ENCODE measurements around the gene SFMBT2. TPM values are rescaled to one million over a fixed set of nuclear protein-coding genes. Genes with fewer than 3 reads are reported as not detected.

SFMBT2 gene
- polyA plus RNA-seq (2013): 1.3 and 1.6 TPM in 2 replicates

- H3K36me3 ChIP-seq (ENCODE audit: control insufficient read depth in 1 of 2, insufficient read depth in 2 of 2, low read length in 2 of 2): no peaks in the 10 kb centered on the region
- peaks cover 11% of the 10 kb centered on the region for H3K27me3 ChIP-seq (ENCODE audit: insufficient read depth, low read length)
- H2AFZ ChIP-seq (ENCODE audit: insufficient read depth, low read length, poor library complexity): peak within 1 kb of the TSS; percentile 79
- DNase-seq: peak in 1 of 2 donors; percentile 67
- H4K12ac ChIP-seq (ENCODE audit: low read depth, low read length): peak within 1 kb of the TSS; percentile 91
- no CpG with 5 or more reads among the region's 66 CpGs for WGBS (ENCODE audit: extremely low coverage, insufficient coverage, insufficient read length)
- peak within 1 kb of the TSS; percentile 56 for H2BK12ac ChIP-seq (ENCODE audit: low read length)
- peak within 1 kb of the TSS; percentile 83 for H4K8ac ChIP-seq (ENCODE audit: low read depth, low read length)
- peaks cover 8% of the 10 kb centered on the region for H3K79me2 ChIP-seq (ENCODE audit: control insufficient read depth, insufficient read depth, low read length, poor library complexity)
- H3K18ac ChIP-seq (ENCODE audit: low read length): peak within 1 kb of the TSS; percentile 80
- no peak within 1 kb of the TSS for H2AK5ac ChIP-seq (ENCODE audit: low read length)
- peak within 1 kb of the TSS; percentile 43 for H2BK5ac ChIP-seq (ENCODE audit: low read depth, low read length, poor library complexity)
- peak within 1 kb of the TSS; percentile 49 for H3K4ac ChIP-seq (ENCODE audit: low read depth, low read length)
- peak within 1 kb of the TSS; percentile 78 for H2BK120ac ChIP-seq (ENCODE audit: insufficient read depth, low read length, poor library complexity)
- H3K27ac ChIP-seq (ENCODE audit: low read depth, low read length): no peak within 1 kb of the TSS
- peak within 1 kb of the TSS; percentile 71 for H4K91ac ChIP-seq (ENCODE audit: low read depth, low read length)
- H3K4me2 ChIP-seq (ENCODE audit: low read length): peak within 1 kb of the TSS; percentile 87
- peak within 1 kb of the TSS; percentile 65 for H3K9ac ChIP-seq (ENCODE audit: low read length)
- peaks cover 28 to 35% of the 10 kb centered on the region in 2 experiments for H3K4me1 ChIP-seq (ENCODE audit: control insufficient read depth in 1 of 2, insufficient read depth in 2 of 2, low read length in 2 of 2)
- H3K9me3 ChIP-seq (ENCODE audit: insufficient read depth, low read depth, low read length): peaks cover 2% of the 10 kb centered on the region
- peaks cover 12% of the 10 kb centered on the region for H3K79me1 ChIP-seq (ENCODE audit: low read length)
- H3K23ac ChIP-seq (ENCODE audit: low read length): no peak within 1 kb of the TSS
- peak within 1 kb of the TSS; percentile 34 for H3K14ac ChIP-seq (ENCODE audit: low read length)
- H3K4me3 ChIP-seq (ENCODE audit: low read depth, low read length): peak within 1 kb of the TSS; percentile 86
These were observed at the start of gene SFMBT2 for GRCh38 chr10:7410862-7411670. TSS of gene SFMBT2 (minus strand) at chr10:7411034. CDS start at chr10:7381898, 29,136 bp downstream.

GRCh38 chr10:7460006-7460405 lies 49.2 kb upstream of the SFMBT2 start:
- Histone ChIP-seq H2BK5ac (ENCODE audit: low read depth, low read length, poor library complexity) (no peak overlapping the region), H3K27me3 (ENCODE audit: insufficient read depth, low read length) (no peaks in the 10 kb centered on the region), H3K9me3 (ENCODE audit: insufficient read depth, low read depth, low read length) (no peaks in the 10 kb centered on the region), H4K8ac (ENCODE audit: low read depth, low read length) (no peak overlapping the region), H4K91ac (ENCODE audit: low read depth, low read length) (no peak overlapping the region), H3K14ac (ENCODE audit: low read length) (no peak overlapping the region), H3K4me2 (ENCODE audit: low read length) (no peak overlapping the region), H3K4me3 (ENCODE audit: low read depth, low read length) (no peak overlapping the region), H4K12ac (ENCODE audit: low read depth, low read length) (no peak overlapping the region), H2AFZ (ENCODE audit: insufficient read depth, low read length, poor library complexity) (no peak overlapping the region), H3K23ac (ENCODE audit: low read length) (no peak overlapping the region), H2AK5ac (ENCODE audit: low read length) (no peak overlapping the region), H3K4ac (ENCODE audit: low read depth, low read length) (no peak overlapping the region), H3K18ac (ENCODE audit: low read length) (no peak overlapping the region), H3K9ac (ENCODE audit: low read length) (no peak overlapping the region), H3K79me1 (ENCODE audit: low read length) (no peaks in the 10 kb centered on the region), H3K36me3 (ENCODE audit: control insufficient read depth in 1 of 2, insufficient read depth in 2 of 2, low read length in 2 of 2) (no peaks in the 10 kb centered on the region), H3K27ac (ENCODE audit: low read depth, low read length) (no peak overlapping the region), H2BK120ac (ENCODE audit: insufficient read depth, low read length, poor library complexity) (no peak overlapping the region), H3K79me2 (ENCODE audit: control insufficient read depth, insufficient read depth, low read length, poor library complexity) (no peaks in the 10 kb centered on the region), H2BK12ac (ENCODE audit: low read length) (no peak overlapping the region), H3K4me1 (ENCODE audit: control insufficient read depth in 1 of 2, insufficient read depth in 2 of 2, low read length in 2 of 2) (peaks cover 0 to 3% of the 10 kb centered on the region in 2 experiments)
- DNase-seq: no peak
- no CpG with 5 or more reads among the region's 6 CpGs for WGBS (ENCODE audit: extremely low coverage, insufficient coverage, insufficient read length)

- Histone ChIP-seq H4K12ac (ENCODE audit: low read depth, low read length) (no peak overlapping the region), H3K4me3 (ENCODE audit: low read depth, low read length) (no peak overlapping the region), H3K79me2 (ENCODE audit: control insufficient read depth, insufficient read depth, low read length, poor library complexity) (no peaks in the 10 kb centered on the region), H3K9me3 (ENCODE audit: insufficient read depth, low read depth, low read length) (no peaks in the 10 kb centered on the region), H3K27me3 (ENCODE audit: insufficient read depth, low read length) (no peaks in the 10 kb centered on the region), H3K23ac (ENCODE audit: low read length) (no peak overlapping the region), H3K4me2 (ENCODE audit: low read length) (no peak overlapping the region), H2BK5ac (ENCODE audit: low read depth, low read length, poor library complexity) (no peak overlapping the region), H3K79me1 (ENCODE audit: low read length) (no peaks in the 10 kb centered on the region), H3K4me1 (ENCODE audit: control insufficient read depth in 1 of 2, insufficient read depth in 2 of 2, low read length in 2 of 2) (peaks cover 0 to 3% of the 10 kb centered on the region in 2 experiments), H2AFZ (ENCODE audit: insufficient read depth, low read length, poor library complexity) (no peak overlapping the region), H2AK5ac (ENCODE audit: low read length) (no peak overlapping the region), H3K9ac (ENCODE audit: low read length) (no peak overlapping the region), H3K36me3 (ENCODE audit: control insufficient read depth in 1 of 2, insufficient read depth in 2 of 2, low read length in 2 of 2) (no peaks in the 10 kb centered on the region), H2BK120ac (ENCODE audit: insufficient read depth, low read length, poor library complexity) (no peak overlapping the region), H2BK12ac (ENCODE audit: low read length) (no peak overlapping the region), H3K27ac (ENCODE audit: low read depth, low read length) (no peak overlapping the region), H3K18ac (ENCODE audit: low read length) (no peak overlapping the region), H4K91ac (ENCODE audit: low read depth, low read length) (no peak overlapping the region), H3K4ac (ENCODE audit: low read depth, low read length) (no peak overlapping the region), H3K14ac (ENCODE audit: low read length) (no peak overlapping the region), H4K8ac (ENCODE audit: low read depth, low read length) (no peak overlapping the region)
- peak in 1 of 2 donors; percentile 9 for DNase-seq
- WGBS (ENCODE audit: extremely low coverage, insufficient coverage, insufficient read length): no CpG with 5 or more reads among the region's 2 CpGs
These were observed 47.7 kb upstream of the SFMBT2 start for GRCh38 chr10:7458556-7458955.

- Histone ChIP-seq H3K27ac (ENCODE audit: low read depth, low read length) (no peak overlapping the region), H3K79me2 (ENCODE audit: control insufficient read depth, insufficient read depth, low read length, poor library complexity) (no peaks in the 10 kb centered on the region), H2AK5ac (ENCODE audit: low read length) (no peak overlapping the region), H3K4me3 (ENCODE audit: low read depth, low read length) (no peak overlapping the region), H3K4me2 (ENCODE audit: low read length) (no peak overlapping the region), H3K79me1 (ENCODE audit: low read length) (no peaks in the 10 kb centered on the region), H3K18ac (ENCODE audit: low read length) (no peak overlapping the region), H3K4ac (ENCODE audit: low read depth, low read length) (no peak overlapping the region), H3K23ac (ENCODE audit: low read length) (no peak overlapping the region), H3K9ac (ENCODE audit: low read length) (no peak overlapping the region), H3K4me1 (ENCODE audit: control insufficient read depth in 1 of 2, insufficient read depth in 2 of 2, low read length in 2 of 2) (peaks cover 0 to 3% of the 10 kb centered on the region in 2 experiments), H3K9me3 (ENCODE audit: insufficient read depth, low read depth, low read length) (no peaks in the 10 kb centered on the region), H2BK12ac (ENCODE audit: low read length) (no peak overlapping the region), H4K12ac (ENCODE audit: low read depth, low read length) (no peak overlapping the region), H2BK120ac (ENCODE audit: insufficient read depth, low read length, poor library complexity) (no peak overlapping the region), H2AFZ (ENCODE audit: insufficient read depth, low read length, poor library complexity) (no peak overlapping the region), H3K36me3 (ENCODE audit: control insufficient read depth in 1 of 2, insufficient read depth in 2 of 2, low read length in 2 of 2) (no peaks in the 10 kb centered on the region), H4K91ac (ENCODE audit: low read depth, low read length) (no peak overlapping the region), H3K27me3 (ENCODE audit: insufficient read depth, low read length) (no peaks in the 10 kb centered on the region), H3K14ac (ENCODE audit: low read length) (no peak overlapping the region), H4K8ac (ENCODE audit: low read depth, low read length) (no peak overlapping the region), H2BK5ac (ENCODE audit: low read depth, low read length, poor library complexity) (no peak overlapping the region)
- DNase-seq: peak in 1 of 2 donors; percentile 12
- WGBS (ENCODE audit: extremely low coverage, insufficient coverage, insufficient read length): no CpG with 5 or more reads among the region's 14 CpGs
These were observed 46.9 kb upstream of the SFMBT2 start for GRCh38 chr10:7457478-7458316.

Measured in trophoblast cell (in vitro differentiated cells and primary cell).